Measurements from ENCODE around the gene NUP210. TPM values are rescaled to one million over a fixed set of nuclear protein-coding genes. Genes with fewer than 3 reads are reported as not detected.

Gene NUP210
- polyA plus RNA-seq, 1 of the 3 experiments (the other 2 are of a cell fraction) = 1.8 TPM

DNA sequence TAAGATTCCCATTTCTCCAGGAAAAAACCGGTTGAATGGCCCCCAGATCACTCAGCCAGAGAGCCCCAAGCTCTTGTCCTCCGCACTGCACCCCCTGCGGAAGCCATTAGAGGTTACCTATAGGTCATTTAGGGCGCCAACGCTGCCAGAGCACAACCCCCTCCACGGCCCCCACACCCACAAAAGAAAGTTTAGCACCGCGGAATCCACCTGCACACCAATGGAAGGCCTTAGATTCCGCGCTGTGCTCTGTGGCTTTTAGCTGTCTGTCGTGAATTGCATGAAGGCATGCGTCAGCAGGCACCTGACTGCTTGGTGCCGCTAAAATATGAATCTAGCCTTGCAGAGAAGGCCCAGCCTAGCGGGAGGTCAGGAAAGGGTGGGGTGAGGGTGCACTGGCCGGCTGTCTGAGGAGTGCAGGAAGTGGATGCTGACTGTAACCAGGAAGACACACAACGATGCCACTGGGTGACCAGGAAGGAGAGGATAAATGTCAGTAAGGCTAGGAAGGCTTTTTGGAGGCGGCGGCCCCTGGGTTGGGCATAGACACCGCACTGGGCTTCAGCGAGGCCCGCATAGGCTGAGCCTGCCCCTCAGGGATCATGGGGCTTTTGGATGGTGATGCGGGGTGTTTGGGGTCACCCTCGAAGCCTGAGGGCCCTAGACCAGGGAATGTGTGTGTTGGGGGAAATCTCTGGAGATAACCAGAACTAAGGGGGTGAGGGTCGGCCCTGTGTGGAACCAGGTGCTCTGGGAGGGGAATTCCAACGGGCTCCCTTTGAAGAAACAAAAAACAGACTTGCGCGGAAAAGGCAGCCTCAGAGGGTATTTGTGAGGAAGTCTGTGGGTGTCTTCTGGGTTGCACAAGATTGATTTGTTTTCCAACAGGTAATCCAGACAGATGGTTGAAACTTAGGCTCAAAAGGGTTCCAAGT lies 976 bp upstream of the NUP210 start:
- Histone ChIP-seq H3K79me2 (ENCODE audit: insufficient read depth) (no peaks in the 10 kb centered on the region), H3K9me3 (no peaks in the 10 kb centered on the region), H2AFZ (ENCODE audit: low read depth) (no peak overlapping the region), H3F3A (replicated peaks; ENCODE audit: insufficient read depth) (no peaks in the 10 kb centered on the region), H3K36me3 (replicated peaks in 1 of 2; ENCODE audit: control insufficient read depth in 1 of 2, insufficient read depth in 2 of 2, low read length in 1 of 2) (no peaks in the 10 kb centered on the region), H3K4me1 (ENCODE audit: control insufficient read depth in 1 of 2, insufficient read depth in 2 of 2, low read depth in 1 of 2, low read length in 1 of 2) (peaks cover 3 to 21% of the 10 kb centered on the region in 2 experiments; a peak in 2 of 4 replicates), H3K9me2 (no peaks in the 10 kb centered on the region), H3K27me3 (ENCODE audit: insufficient read depth) (0 out of 2 replicates have a peak, but pooled peaks cover 8% of the 10 kb centered on the region), H3K9ac (no peak overlapping the region), H3K27ac (ENCODE audit: low read depth in 2 of 2, low read length in 1 of 2) (peak overlapping the region in 1 of 2 experiments; percentile 41; a peak in 1 of 4 replicates), H4K20me1 (ENCODE audit: insufficient read depth) (no peaks in the 10 kb centered on the region), H3K4me2 (no peak overlapping the region), H3K4me3 (ENCODE audit: low read depth in 2 of 2, low read length in 1 of 2) (peak overlapping the region in 1 of 2 experiments; percentile 58; a peak in 1 of 4 replicates)
- POLR2A ChIA-PET = interaction anchor here (0.9 to 1.1 kb wide), 3 partner anchors 12 to 31 kb away, joined by 3 to 7 read pairs (median 4); no protein-coding TSS in a partner anchor
- no peak for DNase-seq
- CTCF ChIA-PET = interaction anchor here (1.1 to 5.0 kb wide), 4 partner anchors 32 to 328 kb away, joined by 3 to 16 read pairs (median 4); no protein-coding TSS in a partner anchor
- TF ChIP-seq SMC3 (IDR thresholded peaks at IDR 0.05; ENCODE audit: low read depth, low read length) (no peak), PBX3 (IDR thresholded peaks at IDR 0.05) (no peak), POLR2AphosphoS5 (IDR thresholded peaks at IDR 0.05; ENCODE audit: low read depth, low read length) (no peak), MXI1 (IDR thresholded peaks at IDR 0.05; ENCODE audit: low read depth, low read length) (no peak), CTCF (IDR thresholded peaks at IDR 0.05) (no peak), TCF12 (IDR thresholded peaks at IDR 0.05) (no peak), EZH2phosphoT487 (IDR thresholded peaks at IDR 0.05; ENCODE audit: borderline replicate concordance, low read depth) (no peak)
- TF ChIP-seq, protein P1, sequence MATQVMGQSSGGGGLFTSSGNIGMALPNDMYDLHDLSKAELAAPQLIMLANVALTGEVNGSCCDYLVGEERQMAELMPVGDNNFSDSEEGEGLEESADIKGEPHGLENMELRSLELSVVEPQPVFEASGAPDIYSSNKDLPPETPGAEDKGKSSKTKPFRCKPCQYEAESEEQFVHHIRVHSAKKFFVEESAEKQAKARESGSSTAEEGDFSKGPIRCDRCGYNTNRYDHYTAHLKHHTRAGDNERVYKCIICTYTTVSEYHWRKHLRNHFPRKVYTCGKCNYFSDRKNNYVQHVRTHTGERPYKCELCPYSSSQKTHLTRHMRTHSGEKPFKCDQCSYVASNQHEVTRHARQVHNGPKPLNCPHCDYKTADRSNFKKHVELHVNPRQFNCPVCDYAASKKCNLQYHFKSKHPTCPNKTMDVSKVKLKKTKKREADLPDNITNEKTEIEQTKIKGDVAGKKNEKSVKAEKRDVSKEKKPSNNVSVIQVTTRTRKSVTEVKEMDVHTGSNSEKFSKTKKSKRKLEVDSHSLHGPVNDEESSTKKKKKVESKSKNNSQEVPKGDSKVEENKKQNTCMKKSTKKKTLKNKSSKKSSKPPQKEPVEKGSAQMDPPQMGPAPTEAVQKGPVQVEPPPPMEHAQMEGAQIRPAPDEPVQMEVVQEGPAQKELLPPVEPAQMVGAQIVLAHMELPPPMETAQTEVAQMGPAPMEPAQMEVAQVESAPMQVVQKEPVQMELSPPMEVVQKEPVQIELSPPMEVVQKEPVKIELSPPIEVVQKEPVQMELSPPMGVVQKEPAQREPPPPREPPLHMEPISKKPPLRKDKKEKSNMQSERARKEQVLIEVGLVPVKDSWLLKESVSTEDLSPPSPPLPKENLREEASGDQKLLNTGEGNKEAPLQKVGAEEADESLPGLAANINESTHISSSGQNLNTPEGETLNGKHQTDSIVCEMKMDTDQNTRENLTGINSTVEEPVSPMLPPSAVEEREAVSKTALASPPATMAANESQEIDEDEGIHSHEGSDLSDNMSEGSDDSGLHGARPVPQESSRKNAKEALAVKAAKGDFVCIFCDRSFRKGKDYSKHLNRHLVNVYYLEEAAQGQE (IDR thresholded peaks at IDR 0.05; ENCODE audit: low read depth, low read length) = no peak
- WGBS (ENCODE audit: low lambda C conversion rate) = 87% methylated on average over 27 of the region's 27 CpGs

Measured in SK-N-SH (cell line).